IPS-18c (cell line): ENCODE data around the gene IFNL4.
"Not testable (repeated sequence)": the region's sequence is repeated elsewhere in the genome, so short reads cannot be mapped to it uniquely, and the experiment has no call there.

Source experiments
- H3K4me3 ChIP-seq: 2 replicates; pipeline ENCODE4 v1.7.0; 2013; ENCODE audit warnings: low read depth, mild to moderate bottlenecking, low read length, moderate library complexity; ENCODE audit not compliant: insufficient read depth
- H3K9me3 ChIP-seq: one replicate; pipeline ENCODE4 v1.6.1; 2013; ENCODE audit warnings: mild to moderate bottlenecking, low read length, moderate library complexity; ENCODE audit not compliant: control insufficient read depth, insufficient read depth

The IFNL4 gene

GRCh38 chr19:39240421-39240820 lies 8.2 kb downstream of the IFNL4 start:
- no peak overlapping the region for H3K4me3 ChIP-seq
- H3K9me3 ChIP-seq, result no peaks in the 10 kb centered on the region

GRCh38 chr19:39238944-39239343 lies 9.7 kb downstream of the IFNL4 start:
- Histone ChIP-seq H3K4me3 (no peak overlapping the region), H3K9me3 (no peaks in the 10 kb centered on the region)

- no peaks in the 10 kb centered on the region for H3K9me3 ChIP-seq
- H3K4me3 ChIP-seq, result no peak overlapping the region
These were observed 10.4 kb downstream of the IFNL4 start for GRCh38 chr19:39238209-39238608.

GRCh38 chr19:39237200-39238184 lies 11.2 kb downstream of the IFNL4 start:
- Histone ChIP-seq H3K4me3 (no peak overlapping the region), H3K9me3 (no peaks in the 10 kb centered on the region)

- no peaks in the 10 kb centered on the region for H3K9me3 ChIP-seq
- no peak overlapping the region for H3K4me3 ChIP-seq
These were observed 12.1 kb downstream of the IFNL4 start for GRCh38 chr19:39236527-39236926.

- Histone ChIP-seq H3K4me3 (no peak overlapping the region), H3K9me3 (no peaks in the 10 kb centered on the region)
These were observed 15.9 kb downstream of the IFNL4 start for GRCh38 chr19:39232708-39233107.

GRCh38 chr19:39230096-39230764 lies 18.4 kb downstream of the IFNL4 start:
- H3K4me3 ChIP-seq, result no peak overlapping the region

GRCh38 chr19:39224910-39225309 lies 23.7 kb downstream of the IFNL4 start:
- no peak overlapping the region for H3K4me3 ChIP-seq

More at GRCh38 chr19:39230096-39230764, 18.4 kb downstream of the IFNL4 start:
- no peaks in the 10 kb centered on the region for H3K9me3 ChIP-seq

GRCh38 chr19:39223703-39224279 lies 24.9 kb downstream of the IFNL4 start:
- Histone ChIP-seq H3K9me3 (no peaks in the 10 kb centered on the region), H3K4me3 (no peak overlapping the region)

More at GRCh38 chr19:39224910-39225309, 23.7 kb downstream of the IFNL4 start:
- no peaks in the 10 kb centered on the region for H3K9me3 ChIP-seq

- H3K9me3 ChIP-seq, H3K4me3 ChIP-seq: not testable (repeated sequence)
These were observed 29.5 kb downstream of the IFNL4 start for GRCh38 chr19:39219108-39219507.

- Histone ChIP-seq H3K9me3 (peaks cover 3% of the 10 kb centered on the region), H3K4me3 (no peak overlapping the region)
These were observed 30.2 kb downstream of the IFNL4 start for GRCh38 chr19:39218230-39219007.

GRCh38 chr19:39217094-39217493 lies 31.6 kb downstream of the IFNL4 start:
- Histone ChIP-seq H3K4me3 (no peak overlapping the region), H3K9me3 (peaks cover 3% of the 10 kb centered on the region)

- H3K9me3 ChIP-seq, H3K4me3 ChIP-seq: not testable (repeated sequence)
These were observed 33.3 kb downstream of the IFNL4 start for GRCh38 chr19:39215323-39215722.

GRCh38 chr19:39212375-39212742 lies 36.3 kb downstream of the IFNL4 start:
- Histone ChIP-seq H3K9me3 (peaks cover 3% of the 10 kb centered on the region), H3K4me3 (no peak overlapping the region)

GRCh38 chr19:39211731-39212374 lies 36.8 kb downstream of the IFNL4 start:
- Histone ChIP-seq H3K9me3 (peaks cover 3% of the 10 kb centered on the region), H3K4me3 (no peak overlapping the region)

- H3K4me3 ChIP-seq, result no peak overlapping the region
- H3K9me3 ChIP-seq, result no peaks in the 10 kb centered on the region
These were observed 39.5 kb downstream of the IFNL4 start for GRCh38 chr19:39209196-39209595.
